ENCODE data around the gene NDUFS2. TPM values are rescaled to one million over a fixed set of nuclear protein-coding genes. Genes with fewer than 3 reads are reported as not detected.
"Not testable (repeated sequence)": the region's sequence is repeated elsewhere in the genome, so short reads cannot be mapped to it uniquely, and the experiment has no call there.

NDUFS2 gene
- total RNA-seq, 1 experiment from 2014 or later, result 123 TPM

DNA sequence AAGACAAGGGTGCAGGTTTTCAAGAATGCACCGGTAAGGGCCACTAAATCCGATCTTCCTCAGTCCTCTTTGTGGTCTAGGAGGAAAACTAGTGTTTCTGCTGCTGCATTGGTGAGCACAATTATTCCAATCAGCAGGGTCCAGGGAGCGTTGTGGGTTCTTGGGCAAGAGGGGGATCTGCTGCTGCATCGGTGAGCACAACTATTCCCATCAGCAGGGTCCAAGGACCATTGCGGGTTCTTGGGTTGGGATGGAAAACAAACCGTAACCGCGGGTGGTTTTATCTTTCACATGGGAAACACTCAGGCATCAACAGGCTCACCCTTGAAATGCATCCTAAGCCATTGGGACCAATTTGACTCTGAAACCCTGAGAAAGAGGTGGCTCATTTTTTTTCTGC, 49.4 kb downstream of the NDUFS2 start:
- CTCF ChIA-PET, result no interaction called here

DNA sequence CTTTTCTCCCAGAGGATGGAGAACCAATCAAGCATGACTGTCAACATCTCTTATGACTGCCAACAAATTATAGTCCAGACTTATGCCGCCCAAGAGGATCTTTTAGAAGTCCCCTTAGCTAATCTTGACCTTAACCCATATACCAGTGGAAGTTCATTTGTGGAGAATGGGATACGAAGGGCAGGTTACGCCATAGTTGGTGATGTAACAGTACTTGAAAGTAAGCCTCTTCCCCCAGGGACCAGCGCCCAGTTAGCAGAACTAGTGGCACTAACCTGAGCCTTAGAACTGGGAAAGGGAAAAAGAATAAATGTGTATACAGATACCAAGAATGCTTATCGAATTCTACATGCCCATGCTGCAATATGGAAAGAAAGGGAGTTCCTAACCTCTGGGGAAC, 53.1 kb downstream of the NDUFS2 start:
- H3K4me3 ChIP-seq (ENCODE audit: low read depth, low read length, poor library complexity, severe bottlenecking); H3K9me3 ChIP-seq (ENCODE audit: low read depth, low read length, poor library complexity, severe bottlenecking); H3K27ac ChIP-seq (ENCODE audit: low read depth, low read length, poor library complexity, severe bottlenecking); POLR2A ChIA-PET (ENCODE audit: low non-redundant PET); intact Hi-C loops (cut with micrococcal nuclease; ENCODE audit: unreplicated experiment); BruUV-seq (replicated peaks); H3K4me1 ChIP-seq (ENCODE audit: insufficient read depth, low read length, poor library complexity, severe bottlenecking); H3K36me3 ChIP-seq (ENCODE audit: insufficient read depth, low read length, poor library complexity, severe bottlenecking); DNase-seq (ENCODE audit: low spot score): not testable (repeated sequence)
- peaks cover 20% of the 10 kb centered on the region for H3K27me3 ChIP-seq (replicated peaks; ENCODE audit: insufficient read depth, low read depth, low read length, poor library complexity)
- CTCF ChIA-PET, result interaction anchor here (0.6 kb wide), 1 partner anchor 36 kb away, joined by 3 read pairs; no protein-coding TSS in a partner anchor

More for the DNA sequence above, 49.4 kb downstream of the NDUFS2 start:
- no peak for DNase-seq (ENCODE audit: low spot score)
- H3K27ac ChIP-seq (ENCODE audit: low read depth, low read length, poor library complexity, severe bottlenecking), result no peak overlapping the region
- no peak for TF ChIP-seq EZH2 (IDR thresholded peaks at IDR 0.05; ENCODE audit: borderline replicate concordance, low read depth, low read length, poor library complexity, severe bottlenecking)
- TF ChIP-seq, protein P1, sequence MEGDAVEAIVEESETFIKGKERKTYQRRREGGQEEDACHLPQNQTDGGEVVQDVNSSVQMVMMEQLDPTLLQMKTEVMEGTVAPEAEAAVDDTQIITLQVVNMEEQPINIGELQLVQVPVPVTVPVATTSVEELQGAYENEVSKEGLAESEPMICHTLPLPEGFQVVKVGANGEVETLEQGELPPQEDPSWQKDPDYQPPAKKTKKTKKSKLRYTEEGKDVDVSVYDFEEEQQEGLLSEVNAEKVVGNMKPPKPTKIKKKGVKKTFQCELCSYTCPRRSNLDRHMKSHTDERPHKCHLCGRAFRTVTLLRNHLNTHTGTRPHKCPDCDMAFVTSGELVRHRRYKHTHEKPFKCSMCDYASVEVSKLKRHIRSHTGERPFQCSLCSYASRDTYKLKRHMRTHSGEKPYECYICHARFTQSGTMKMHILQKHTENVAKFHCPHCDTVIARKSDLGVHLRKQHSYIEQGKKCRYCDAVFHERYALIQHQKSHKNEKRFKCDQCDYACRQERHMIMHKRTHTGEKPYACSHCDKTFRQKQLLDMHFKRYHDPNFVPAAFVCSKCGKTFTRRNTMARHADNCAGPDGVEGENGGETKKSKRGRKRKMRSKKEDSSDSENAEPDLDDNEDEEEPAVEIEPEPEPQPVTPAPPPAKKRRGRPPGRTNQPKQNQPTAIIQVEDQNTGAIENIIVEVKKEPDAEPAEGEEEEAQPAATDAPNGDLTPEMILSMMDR (conservative IDR thresholded peaks at IDR 0.05; ENCODE audit: low read depth, low read length), result no peak
- no peaks in the 10 kb centered on the region for H3K27me3 ChIP-seq (replicated peaks; ENCODE audit: insufficient read depth, low read depth, low read length, poor library complexity)
- H3K9me3 ChIP-seq (ENCODE audit: low read depth, low read length, poor library complexity, severe bottlenecking), result peaks cover under 1% of the 10 kb centered on the region
- no peaks in the 10 kb centered on the region for H3K4me1 ChIP-seq (ENCODE audit: insufficient read depth, low read length, poor library complexity, severe bottlenecking)
- POLR2A ChIA-PET (ENCODE audit: low non-redundant PET), result interaction anchor here (0.7 kb wide), 1 partner anchor 123 kb away, joined by 3 read pairs; no protein-coding TSS in a partner anchor
- no TSS peak for BruUV-seq (replicated peaks)
- intact Hi-C loops (cut with micrococcal nuclease; ENCODE audit: unreplicated experiment), result no loop called here
- H3K36me3 ChIP-seq (ENCODE audit: insufficient read depth, low read length, poor library complexity, severe bottlenecking), result no peaks in the 10 kb centered on the region
- H3K4me3 ChIP-seq (ENCODE audit: low read depth, low read length, poor library complexity, severe bottlenecking), result no peak overlapping the region

DNA sequence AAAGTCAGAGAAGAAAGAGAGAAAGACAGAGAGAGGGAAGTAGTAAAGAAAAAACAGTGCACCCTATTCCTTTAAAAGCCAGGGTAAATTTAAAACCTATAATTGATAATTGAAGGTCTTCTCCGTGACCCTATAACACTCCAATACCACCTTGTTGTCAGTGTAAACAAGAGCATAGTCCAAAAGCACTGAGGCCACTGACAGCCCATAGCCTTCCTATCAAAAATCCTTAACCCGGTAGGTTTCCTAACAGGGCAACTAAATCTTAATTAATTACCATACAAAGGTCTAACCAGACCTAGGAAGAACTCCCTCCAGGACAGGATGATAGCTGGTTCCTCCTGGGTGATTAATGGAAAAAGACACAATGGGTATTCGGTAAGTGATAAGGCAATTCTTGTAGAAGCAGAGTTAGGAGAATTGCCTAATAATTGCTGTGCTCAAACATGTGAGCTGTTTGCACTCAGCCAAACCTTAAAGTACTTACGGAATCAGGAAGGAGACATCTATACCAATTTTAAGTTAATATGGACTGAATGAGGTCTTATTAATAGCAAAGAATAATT, 53.9 kb downstream of the NDUFS2 start:
- H3K4me3 ChIP-seq (ENCODE audit: low read depth, low read length, poor library complexity, severe bottlenecking); intact Hi-C loops (cut with micrococcal nuclease; ENCODE audit: unreplicated experiment); H3K36me3 ChIP-seq (ENCODE audit: insufficient read depth, low read length, poor library complexity, severe bottlenecking); H3K9me3 ChIP-seq (ENCODE audit: low read depth, low read length, poor library complexity, severe bottlenecking); H3K27ac ChIP-seq (ENCODE audit: low read depth, low read length, poor library complexity, severe bottlenecking); BruUV-seq (replicated peaks); DNase-seq (ENCODE audit: low spot score); CTCF ChIA-PET: not testable (repeated sequence)
- POLR2A ChIA-PET (ENCODE audit: low non-redundant PET), result interaction anchor here (0.6 kb wide), 1 partner anchor 66 kb away, joined by 3 read pairs; no protein-coding TSS in a partner anchor
- peaks cover 13% of the 10 kb centered on the region for H3K4me1 ChIP-seq (ENCODE audit: insufficient read depth, low read length, poor library complexity, severe bottlenecking)
- H3K27me3 ChIP-seq (replicated peaks; ENCODE audit: insufficient read depth, low read depth, low read length, poor library complexity), result peaks cover 24% of the 10 kb centered on the region

DNA sequence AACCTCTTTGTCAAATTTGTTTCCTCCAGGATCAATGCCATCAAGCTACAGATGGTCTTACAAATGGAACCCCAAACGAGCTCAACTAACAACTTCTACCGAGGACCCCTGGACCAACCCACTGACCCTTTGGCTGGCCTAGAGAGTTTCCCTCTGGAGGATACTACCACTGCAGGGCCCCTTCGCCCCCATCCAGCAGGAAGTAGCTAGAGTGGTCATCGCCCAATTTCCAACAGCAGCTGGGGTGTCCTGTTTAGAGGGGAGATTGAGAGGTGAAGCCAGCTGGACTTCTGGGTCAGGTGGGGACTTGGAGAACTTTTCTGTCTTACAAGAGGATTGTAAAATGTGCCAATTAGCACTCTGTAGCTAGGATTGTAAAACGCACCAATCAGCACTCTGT, 54.9 kb downstream of the NDUFS2 start:
- DNase-seq (ENCODE audit: low spot score); intact Hi-C loops (cut with micrococcal nuclease; ENCODE audit: unreplicated experiment); BruUV-seq (replicated peaks); H3K9me3 ChIP-seq (ENCODE audit: low read depth, low read length, poor library complexity, severe bottlenecking); H3K27ac ChIP-seq (ENCODE audit: low read depth, low read length, poor library complexity, severe bottlenecking); POLR2A ChIA-PET (ENCODE audit: low non-redundant PET); H3K4me3 ChIP-seq (ENCODE audit: low read depth, low read length, poor library complexity, severe bottlenecking); CTCF ChIA-PET; H3K36me3 ChIP-seq (ENCODE audit: insufficient read depth, low read length, poor library complexity, severe bottlenecking): not testable (repeated sequence)
- H3K4me1 ChIP-seq (ENCODE audit: insufficient read depth, low read length, poor library complexity, severe bottlenecking), result peaks cover 13% of the 10 kb centered on the region
- peaks cover 25% of the 10 kb centered on the region for H3K27me3 ChIP-seq (replicated peaks; ENCODE audit: insufficient read depth, low read depth, low read length, poor library complexity)

Data from A673 (cell line).